ENCODE measurements around the gene NELL1.

Gene NELL1

GRCh38 chr11:20654038-20654437 is 15.3 kb upstream of the NELL1 start:
- Histone ChIP-seq H3K9me2 (replicated peaks; ENCODE audit: control insufficient read depth, low read length) (no peaks in the 10 kb centered on the region), H3K27ac (ENCODE audit: low read depth, low read length) (no peak overlapping the region), H3F3A (ENCODE audit: control insufficient read depth, insufficient read depth) (no peaks in the 10 kb centered on the region), H3K36me3 (ENCODE audit: control insufficient read depth, low read length) (no peaks in the 10 kb centered on the region), H3K4me3 (ENCODE audit: low read length) (no peak overlapping the region), H3K9me3 (ENCODE audit: control insufficient read depth, insufficient read depth, low read length) (no peaks in the 10 kb centered on the region), H3K27me3 (ENCODE audit: control insufficient read depth, low read length) (0 out of 2 replicates have a peak, but pooled peaks cover 2% of the 10 kb centered on the region), H4K20me1 (ENCODE audit: control insufficient read depth, insufficient read depth, low read depth, low read length) (no peaks in the 10 kb centered on the region), H3K4me2 (ENCODE audit: low read length) (no peak overlapping the region), H3K4me1 (ENCODE audit: control insufficient read depth, low read length) (no peaks in the 10 kb centered on the region), H3K79me2 (ENCODE audit: control insufficient read depth, low read length) (no peaks in the 10 kb centered on the region)
- TF ChIP-seq EZH2phosphoT487 (IDR thresholded peaks at IDR 0.05; ENCODE audit: borderline replicate concordance, low read length): no peak

GRCh38 chr11:20656901-20657300 is 12.5 kb upstream of the NELL1 start:
- Histone ChIP-seq H3K79me2 (ENCODE audit: control insufficient read depth, low read length) (no peaks in the 10 kb centered on the region), H3F3A (ENCODE audit: control insufficient read depth, insufficient read depth) (no peaks in the 10 kb centered on the region), H3K9me3 (ENCODE audit: control insufficient read depth, insufficient read depth, low read length) (no peaks in the 10 kb centered on the region), H3K27me3 (ENCODE audit: control insufficient read depth, low read length) (0 out of 2 replicates have a peak, but pooled peaks cover 2% of the 10 kb centered on the region), H3K9me2 (replicated peaks; ENCODE audit: control insufficient read depth, low read length) (no peaks in the 10 kb centered on the region), H3K4me1 (ENCODE audit: control insufficient read depth, low read length) (no peaks in the 10 kb centered on the region), H3K27ac (ENCODE audit: low read depth, low read length) (no peak overlapping the region), H3K4me2 (ENCODE audit: low read length) (no peak overlapping the region), H4K20me1 (ENCODE audit: control insufficient read depth, insufficient read depth, low read depth, low read length) (no peaks in the 10 kb centered on the region), H3K4me3 (ENCODE audit: low read length) (no peak overlapping the region), H3K36me3 (ENCODE audit: control insufficient read depth, low read length) (no peaks in the 10 kb centered on the region)
- no peak for TF ChIP-seq CTCF (IDR thresholded peaks at IDR 0.05; ENCODE audit: low read depth, low read length, poor library complexity, severe bottlenecking)
- TF ChIP-seq EZH2phosphoT487 (IDR thresholded peaks at IDR 0.05; ENCODE audit: borderline replicate concordance, low read length): no peak

- TF ChIP-seq EZH2phosphoT487 (IDR thresholded peaks at IDR 0.05; ENCODE audit: borderline replicate concordance, low read length): no peak
- no peak for TF ChIP-seq CTCF (IDR thresholded peaks at IDR 0.05; ENCODE audit: low read depth, low read length, poor library complexity, severe bottlenecking)
- Histone ChIP-seq H3K27ac (ENCODE audit: low read depth, low read length) (no peak overlapping the region), H3K4me3 (ENCODE audit: low read length) (no peak overlapping the region)
Observed at GRCh38 chr11:20658135-20658534, 11.3 kb upstream of the NELL1 start.

GRCh38 chr11:20661445-20661844 is 7.9 kb upstream of the NELL1 start:
- Histone ChIP-seq H3K79me2 (ENCODE audit: control insufficient read depth, low read length) (no peaks in the 10 kb centered on the region), H3K27me3 (ENCODE audit: control insufficient read depth, low read length) (no peaks in the 10 kb centered on the region), H3K9me3 (ENCODE audit: control insufficient read depth, insufficient read depth, low read length) (no peaks in the 10 kb centered on the region), H3K9me2 (replicated peaks; ENCODE audit: control insufficient read depth, low read length) (no peaks in the 10 kb centered on the region), H3K36me3 (ENCODE audit: control insufficient read depth, low read length) (no peaks in the 10 kb centered on the region), H3K27ac (ENCODE audit: low read depth, low read length) (no peak overlapping the region), H4K20me1 (ENCODE audit: control insufficient read depth, insufficient read depth, low read depth, low read length) (no peaks in the 10 kb centered on the region), H3K4me2 (ENCODE audit: low read length) (no peak overlapping the region), H3K4me3 (ENCODE audit: low read length) (no peak overlapping the region), H3K4me1 (ENCODE audit: control insufficient read depth, low read length) (no peaks in the 10 kb centered on the region), H3F3A (ENCODE audit: control insufficient read depth, insufficient read depth) (no peaks in the 10 kb centered on the region)
- TF ChIP-seq CTCF (IDR thresholded peaks at IDR 0.05; ENCODE audit: low read depth, low read length, poor library complexity, severe bottlenecking): no peak
- TF ChIP-seq EZH2phosphoT487 (IDR thresholded peaks at IDR 0.05; ENCODE audit: borderline replicate concordance, low read length): no peak

More at GRCh38 chr11:20658135-20658534, 11.3 kb upstream of the NELL1 start:
- no peak overlapping the region for H3K4me2 ChIP-seq (ENCODE audit: low read length)
- no peaks in the 10 kb centered on the region for H3K79me2 ChIP-seq (ENCODE audit: control insufficient read depth, low read length)
- no peaks in the 10 kb centered on the region for H4K20me1 ChIP-seq (ENCODE audit: control insufficient read depth, insufficient read depth, low read depth, low read length)
- H3K36me3 ChIP-seq (ENCODE audit: control insufficient read depth, low read length): no peaks in the 10 kb centered on the region
- H3K9me3 ChIP-seq (ENCODE audit: control insufficient read depth, insufficient read depth, low read length): no peaks in the 10 kb centered on the region
- 0 out of 2 replicates have a peak, but pooled peaks cover 2% of the 10 kb centered on the region for H3K27me3 ChIP-seq (ENCODE audit: control insufficient read depth, low read length)
- no peaks in the 10 kb centered on the region for H3K4me1 ChIP-seq (ENCODE audit: control insufficient read depth, low read length)
- no peaks in the 10 kb centered on the region for H3F3A ChIP-seq (ENCODE audit: control insufficient read depth, insufficient read depth)
- no peaks in the 10 kb centered on the region for H3K9me2 ChIP-seq (replicated peaks; ENCODE audit: control insufficient read depth, low read length)
